HG03280 (cell line): ENCODE measurements around the gene IRF9.
A peak's percentile ranks its signal among the peaks of the same experiment; 100 is the strongest.

Experiments
- ATAC-seq: cut with Tn5 transposase; IDR thresholded peaks from one replicate; pipeline ENCODE4 v1.9.1; 2021; ENCODE audit warnings: mild to moderate bottlenecking, moderate library complexity; ENCODE audit not compliant: unreplicated experiment

Gene IRF9

GRCh38 chr14:24131549-24131966 lies 29.5 kb upstream of the IRF9 start:
- no peak for ATAC-seq

GRCh38 chr14:24132061-24132685 lies 28.9 kb upstream of the IRF9 start:
- ATAC-seq, result no peak

GRCh38 chr14:24132976-24133375 lies 28.1 kb upstream of the IRF9 start:
- ATAC-seq, result no peak

- no peak for ATAC-seq
These were observed 27.3 kb upstream of the IRF9 start for GRCh38 chr14:24133735-24134134.

- ATAC-seq, result peak; percentile 8
These were observed 25.6 kb upstream of the IRF9 start for GRCh38 chr14:24135584-24135833.

GRCh38 chr14:24135834-24136683 lies 25.0 kb upstream of the IRF9 start, which contains the start of gene PSME1:
Gene PSME1, plus strand, starts transcription at chr14:24136194. Its CDS starts 69 bp downstream, at chr14:24136263.
- ATAC-seq, result peak; percentile 92

GRCh38 chr14:24136684-24137528 lies 24.2 kb upstream of the IRF9 start:
- no peak for ATAC-seq

- ATAC-seq, result no peak
These were observed 23.3 kb upstream of the IRF9 start for GRCh38 chr14:24137529-24138395.

GRCh38 chr14:24138396-24139271 lies 22.4 kb upstream of the IRF9 start:
- ATAC-seq, result no peak

GRCh38 chr14:24139272-24139934 lies 21.7 kb upstream of the IRF9 start:
- no peak for ATAC-seq

- ATAC-seq, result peak; percentile 84
These were observed 19.8 kb upstream of the IRF9 start, which contains the start of gene EMC9 for GRCh38 chr14:24141097-24141880. Gene EMC9, minus strand, starts transcription at chr14:24141591. Its CDS starts 287 bp downstream, at chr14:24141304.

GRCh38 chr14:24143511-24143910 lies 17.6 kb upstream of the IRF9 start:
- no peak for ATAC-seq

- no peak for ATAC-seq
These were observed 16.6 kb upstream of the IRF9 start for GRCh38 chr14:24144451-24144850.

- no peak for ATAC-seq
These were observed 15.8 kb upstream of the IRF9 start for GRCh38 chr14:24145219-24145618.

GRCh38 chr14:24145690-24146452 lies 15.2 kb upstream of the IRF9 start:
- no peak for ATAC-seq

- ATAC-seq, result peak; percentile 57
These were observed 14.6 kb upstream of the IRF9 start, which contains the start of gene PSME2 for GRCh38 chr14:24146453-24146977. Gene PSME2, minus strand, starts transcription at chr14:24146610. Its CDS starts 29 bp downstream, at chr14:24146581.
